Vagina (tissue), 2 donors: ENCODE results near the gene IL3RA. TPM values are rescaled to one million over a fixed set of nuclear protein-coding genes. Genes with fewer than 3 reads are reported as not detected.
"Not testable (repeated sequence)": the region's sequence is repeated elsewhere in the genome, so short reads cannot be mapped to it uniquely, and the experiment has no call there.

Experiments used
- DNase-seq, 2 donors: peaks; one replicate each; pipeline ENCODE4 v3.0.0-alpha.2; 2017; ENCODE audit errors: extremely low spot score in 2 of 2
- H3K27ac ChIP-seq: fragments of 200-600 bp; sonication (generic); one replicate; pipeline ENCODE4 v1.5.1; 2019
- H3K27me3 ChIP-seq: fragments of 200-600 bp; sonication (generic); one replicate; pipeline ENCODE4 v1.5.1; 2019
- H3K36me3 ChIP-seq, 2 donors: fragments of 200-600 bp; sonication (generic); one replicate each; pipeline ENCODE4 v1.5.1; 2017 to 2019
- H3K4me1 ChIP-seq: fragments of 200-600 bp; sonication (generic); one replicate; pipeline ENCODE4 v1.5.1; 2019
- H3K4me3 ChIP-seq, 2 donors: fragments of 200-600 bp; sonication (generic); 1 replicate in 1 of 2; 2 replicates in 1 of 2; pipeline ENCODE4 v1.5.1; 2016 to 2019
- H3K9me3 ChIP-seq: fragments of 200-600 bp; sonication (generic); one replicate; pipeline ENCODE4 v1.5.1; 2019
- POLR2A ChIP-seq, 2 donors: fragments of 450-650 bp; IDR thresholded peaks; one replicate each; pipeline ENCODE4 v1.6.1; 2017; ENCODE audit warnings: antibody characterized with exemption in 2 of 2, mild to moderate bottlenecking in 2 of 2, moderate library complexity in 2 of 2
- POLR2AphosphoS5 ChIP-seq, 2 donors: sonication (generic); formaldehyde crosslinking; IDR thresholded peaks; one replicate each; pipeline ENCODE4 v1.9.0; 2017; ENCODE audit warnings: antibody characterized with exemption in 2 of 2, mild to moderate bottlenecking in 2 of 2, low read depth in 1 of 2; ENCODE audit not compliant: insufficient read depth in 1 of 2
- intact Hi-C: fragments of 100-400 bp; cut with DNase I; formaldehyde crosslinking; loops from one replicate; pipeline ENCODE4 v1.15.1; 2023
- total RNA-seq: library from RNA; depleted of rRNA; stranded (reverse); fragments of >200 nt; gene quantifications from one replicate; pipeline ENCODE4 v1.2.3, GENCODE V29; 2016
- TF ChIP-seq, protein P1 (sequence below), 3 experiments: fragments of 450-650 bp in 2 of 3; fragments of 200-600 bp in 1 of 3; sonication (generic) in 1 of 3; IDR thresholded peaks; one replicate each; pipeline ENCODE4 v1.5.1; 2017 to 2019; ENCODE audit warnings: antibody characterized with exemption in 3 of 3, mild to moderate bottlenecking in 2 of 3, moderate library complexity in 2 of 3

The IL3RA gene
- total RNA-seq, 1 donor from 2014 or later: 7.9 TPM

GRCh38 chrX:1359477-1359873, 22.9 kb downstream of the IL3RA start:
- Histone ChIP-seq H3K36me3 (peaks cover 0 to 21% of the 10 kb centered on the region in 2 donors), H3K9me3 (no peaks in the 10 kb centered on the region), H3K4me1 (no peaks in the 10 kb centered on the region), H3K27ac (no peak overlapping the region), H3K27me3 (no peaks in the 10 kb centered on the region), H3K4me3 (no peak overlapping the region)
- TF ChIP-seq POLR2A (IDR thresholded peaks at IDR 0.05): no peak
- TF ChIP-seq, protein P1, sequence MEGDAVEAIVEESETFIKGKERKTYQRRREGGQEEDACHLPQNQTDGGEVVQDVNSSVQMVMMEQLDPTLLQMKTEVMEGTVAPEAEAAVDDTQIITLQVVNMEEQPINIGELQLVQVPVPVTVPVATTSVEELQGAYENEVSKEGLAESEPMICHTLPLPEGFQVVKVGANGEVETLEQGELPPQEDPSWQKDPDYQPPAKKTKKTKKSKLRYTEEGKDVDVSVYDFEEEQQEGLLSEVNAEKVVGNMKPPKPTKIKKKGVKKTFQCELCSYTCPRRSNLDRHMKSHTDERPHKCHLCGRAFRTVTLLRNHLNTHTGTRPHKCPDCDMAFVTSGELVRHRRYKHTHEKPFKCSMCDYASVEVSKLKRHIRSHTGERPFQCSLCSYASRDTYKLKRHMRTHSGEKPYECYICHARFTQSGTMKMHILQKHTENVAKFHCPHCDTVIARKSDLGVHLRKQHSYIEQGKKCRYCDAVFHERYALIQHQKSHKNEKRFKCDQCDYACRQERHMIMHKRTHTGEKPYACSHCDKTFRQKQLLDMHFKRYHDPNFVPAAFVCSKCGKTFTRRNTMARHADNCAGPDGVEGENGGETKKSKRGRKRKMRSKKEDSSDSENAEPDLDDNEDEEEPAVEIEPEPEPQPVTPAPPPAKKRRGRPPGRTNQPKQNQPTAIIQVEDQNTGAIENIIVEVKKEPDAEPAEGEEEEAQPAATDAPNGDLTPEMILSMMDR (IDR thresholded peaks at IDR 0.05): no peak
- no peak for TF ChIP-seq POLR2AphosphoS5 (IDR thresholded peaks at IDR 0.05; ENCODE audit: insufficient read depth in 1 of 2, low read depth in 1 of 2)
- no peak for DNase-seq
- intact Hi-C loops: no loop called here

- Histone ChIP-seq H3K36me3 (peaks cover 0 to 21% of the 10 kb centered on the region in 2 donors), H3K27ac (no peak overlapping the region), H3K27me3 (no peaks in the 10 kb centered on the region), H3K9me3 (no peaks in the 10 kb centered on the region), H3K4me1 (no peaks in the 10 kb centered on the region), H3K4me3 (no peak overlapping the region)
- no peak for DNase-seq
- intact Hi-C loops: no loop called here
- TF ChIP-seq, protein P1 (IDR thresholded peaks at IDR 0.05): no peak
- no peak for TF ChIP-seq POLR2AphosphoS5 (IDR thresholded peaks at IDR 0.05; ENCODE audit: insufficient read depth in 1 of 2, low read depth in 1 of 2)
- no peak for TF ChIP-seq POLR2A (IDR thresholded peaks at IDR 0.05)
These were observed 23.6 kb downstream of the IL3RA start for GRCh38 chrX:1360171-1360570.

DNA sequence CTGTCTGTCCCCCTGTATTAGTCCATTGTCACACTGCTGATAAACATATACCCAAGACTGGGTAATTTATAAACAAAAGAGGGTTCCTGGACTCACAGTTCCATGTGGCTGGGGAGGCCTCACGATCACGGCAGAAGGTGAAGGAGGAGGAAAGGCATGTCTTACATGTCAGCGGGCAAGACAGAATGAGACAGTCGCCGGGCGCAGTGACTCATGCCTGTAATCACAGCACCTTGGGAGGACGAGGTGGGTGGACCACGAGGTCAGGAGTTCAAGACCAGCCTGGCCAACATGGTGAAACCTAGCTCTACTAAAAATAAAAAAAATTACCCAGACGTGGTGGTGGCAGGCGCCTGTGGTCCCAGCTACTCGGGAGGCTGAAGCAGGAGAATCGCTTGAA, 24.7 kb downstream of the IL3RA start:
- no peaks in the 10 kb centered on the region for H3K27me3 ChIP-seq
- TF ChIP-seq POLR2AphosphoS5 (IDR thresholded peaks at IDR 0.05; ENCODE audit: insufficient read depth in 1 of 2, low read depth in 1 of 2): no peak
- no peak for TF ChIP-seq POLR2A (IDR thresholded peaks at IDR 0.05)
- TF ChIP-seq, protein P1 (IDR thresholded peaks at IDR 0.05): no peak
- H3K9me3 ChIP-seq: no peaks in the 10 kb centered on the region
- H3K4me1 ChIP-seq: no peaks in the 10 kb centered on the region
- no peak overlapping the region for H3K4me3 ChIP-seq
- H3K27ac ChIP-seq: no peak overlapping the region
- DNase-seq: no peak
- intact Hi-C loops: no loop called here
- peaks cover 0 to 21% of the 10 kb centered on the region in 2 donors for H3K36me3 ChIP-seq

DNA sequence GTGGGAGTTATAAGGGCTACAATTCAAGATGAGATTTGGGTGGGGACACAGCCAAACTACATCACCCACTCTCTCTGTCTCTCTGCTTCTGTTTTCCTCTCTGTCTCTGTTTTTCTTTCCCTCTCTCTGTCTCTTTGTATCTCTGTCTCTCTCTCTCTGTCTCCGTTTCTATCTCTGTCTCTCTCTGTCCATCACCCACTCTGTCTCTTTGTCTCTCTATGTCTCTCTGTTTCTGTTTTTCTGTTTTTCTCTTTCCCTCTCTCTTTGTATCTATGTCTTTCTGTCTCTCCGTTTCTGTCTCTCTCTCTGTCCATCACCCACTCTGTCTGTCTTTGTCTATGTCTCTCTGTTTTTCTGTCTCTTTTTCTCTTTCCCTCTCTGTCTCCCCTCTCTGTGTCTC, 25.3 kb downstream of the IL3RA start:
- Histone ChIP-seq H3K4me1 (no peaks in the 10 kb centered on the region), H3K4me3 (no peak overlapping the region), H3K27ac (no peak overlapping the region), H3K36me3 (peaks cover 0 to 21% of the 10 kb centered on the region in 2 donors), H3K27me3 (no peaks in the 10 kb centered on the region), H3K9me3 (no peaks in the 10 kb centered on the region)
- TF ChIP-seq, protein P1 (IDR thresholded peaks at IDR 0.05): no peak
- TF ChIP-seq POLR2A (IDR thresholded peaks at IDR 0.05) (no peak), POLR2AphosphoS5 (IDR thresholded peaks at IDR 0.05; ENCODE audit: insufficient read depth in 1 of 2, low read depth in 1 of 2) (no peak)
- no peak for DNase-seq
- intact Hi-C loops: no loop called here

DNA sequence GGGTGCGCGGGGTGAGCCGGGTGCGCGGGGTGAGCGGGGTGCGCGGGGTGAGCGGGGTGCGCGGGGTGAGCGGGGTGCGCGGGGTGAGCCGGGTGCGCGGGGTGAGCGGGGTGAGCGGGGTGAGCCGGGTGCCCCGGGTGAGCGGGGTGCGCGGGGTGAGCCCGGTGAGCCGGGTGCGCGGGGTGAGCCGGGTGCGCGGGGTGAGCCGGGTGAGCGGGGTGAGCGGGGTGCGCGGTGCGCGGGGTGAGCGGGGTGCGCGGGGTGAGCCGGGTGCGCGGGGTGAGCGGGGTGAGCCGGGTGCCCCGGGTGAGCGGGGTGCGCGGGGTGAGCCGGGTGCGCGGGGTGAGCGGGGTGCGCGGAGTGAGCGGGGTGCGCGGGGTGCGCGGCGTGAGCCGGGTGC, 29.8 kb downstream of the IL3RA start:
- H3K9me3 ChIP-seq, H3K27ac ChIP-seq, DNase-seq, intact Hi-C loops, H3K4me3 ChIP-seq, H3K36me3 ChIP-seq, H3K27me3 ChIP-seq, H3K4me1 ChIP-seq: not testable (repeated sequence)

GRCh38 chrX:1368385-1368698, 31.8 kb downstream of the IL3RA start:
- intact Hi-C loops: no loop called here
- Histone ChIP-seq H3K9me3 (no peaks in the 10 kb centered on the region), H3K36me3 (peaks cover 0 to 4% of the 10 kb centered on the region in 2 donors), H3K27me3 (no peaks in the 10 kb centered on the region), H3K27ac (no peak overlapping the region), H3K4me1 (no peaks in the 10 kb centered on the region), H3K4me3 (no peak overlapping the region)
- DNase-seq: no peak
- TF ChIP-seq POLR2AphosphoS5 (IDR thresholded peaks at IDR 0.05; ENCODE audit: insufficient read depth in 1 of 2, low read depth in 1 of 2) (no peak), POLR2A (IDR thresholded peaks at IDR 0.05) (no peak)
